ENCODE data around the gene CCDC86. TPM values are rescaled to one million over a fixed set of nuclear protein-coding genes. Genes with fewer than 3 reads are reported as not detected.
"Not testable (repeated sequence)": the region's sequence is repeated elsewhere in the genome, so short reads cannot be mapped to it uniquely, and the experiment has no call there.

The CCDC86 gene
- total RNA-seq, 1 donor from 2014 or later = 56.7 TPM

- intact Hi-C loops (cut with micrococcal nuclease) = no loop called here
- no peak overlapping the region for H3K4me3 Mint-ChIP-seq (ENCODE audit: low read depth)
Observed at GRCh38 chr11:60814112-60814511, 27.8 kb upstream of the CCDC86 start.

GRCh38 chr11:60816590-60817157 is 25.2 kb upstream of the CCDC86 start:
- intact Hi-C loops (cut with micrococcal nuclease) = no loop called here
- Mint-ChIP-seq H3K27ac (no peak overlapping the region), H3K27me3 (ENCODE audit: low read depth) (peaks cover 9% of the 10 kb centered on the region), H3K9me3 (peaks cover 14% of the 10 kb centered on the region), H3K4me1 (ENCODE audit: low read depth) (no peaks in the 10 kb centered on the region), H3K36me3 (ENCODE audit: low read depth) (no peaks in the 10 kb centered on the region), H3K4me3 (ENCODE audit: low read depth) (no peak overlapping the region)
- no peak for DNase-seq (ENCODE audit: low spot score)

More at GRCh38 chr11:60814112-60814511, 27.8 kb upstream of the CCDC86 start:
- no peak for DNase-seq (ENCODE audit: low spot score)
- peaks cover 8% of the 10 kb centered on the region for H3K27me3 Mint-ChIP-seq (ENCODE audit: low read depth)
- no peak overlapping the region for H3K27ac Mint-ChIP-seq
- H3K4me1 Mint-ChIP-seq (ENCODE audit: low read depth) = no peaks in the 10 kb centered on the region
- H3K36me3 Mint-ChIP-seq (ENCODE audit: low read depth) = no peaks in the 10 kb centered on the region
- H3K9me3 Mint-ChIP-seq = peaks cover 14% of the 10 kb centered on the region

GRCh38 chr11:60818057-60818456 is 23.9 kb upstream of the CCDC86 start:
- Mint-ChIP-seq H3K27ac (no peak overlapping the region), H3K27me3 (ENCODE audit: low read depth) (peaks cover 9% of the 10 kb centered on the region), H3K4me1 (ENCODE audit: low read depth) (no peaks in the 10 kb centered on the region), H3K9me3 (peaks cover 14% of the 10 kb centered on the region), H3K4me3 (ENCODE audit: low read depth) (no peak overlapping the region), H3K36me3 (ENCODE audit: low read depth) (no peaks in the 10 kb centered on the region)
- intact Hi-C loops (cut with micrococcal nuclease) = no loop called here
- no peak for DNase-seq (ENCODE audit: low spot score)

GRCh38 chr11:60821827-60822599 is 19.9 kb upstream of the CCDC86 start:
- H3K27ac Mint-ChIP-seq = no peak overlapping the region
- H3K27me3 Mint-ChIP-seq (ENCODE audit: low read depth) = peaks cover 12% of the 10 kb centered on the region
- no peaks in the 10 kb centered on the region for H3K4me1 Mint-ChIP-seq (ENCODE audit: low read depth)
- no peak for DNase-seq (ENCODE audit: low spot score)
- H3K36me3 Mint-ChIP-seq (ENCODE audit: low read depth) = no peaks in the 10 kb centered on the region
- H3K9me3 Mint-ChIP-seq = peaks cover 7% of the 10 kb centered on the region
- no peak overlapping the region for H3K4me3 Mint-ChIP-seq (ENCODE audit: low read depth)
- intact Hi-C loops (cut with micrococcal nuclease) = no loop called here

- H3K9me3 Mint-ChIP-seq; H3K36me3 Mint-ChIP-seq (ENCODE audit: low read depth); H3K4me3 Mint-ChIP-seq (ENCODE audit: low read depth); H3K27ac Mint-ChIP-seq; DNase-seq (ENCODE audit: low spot score); intact Hi-C loops (cut with micrococcal nuclease); H3K4me1 Mint-ChIP-seq (ENCODE audit: low read depth): not testable (repeated sequence)
- peaks cover 18% of the 10 kb centered on the region for H3K27me3 Mint-ChIP-seq (ENCODE audit: low read depth)
Observed at GRCh38 chr11:60823745-60824306, 18.1 kb upstream of the CCDC86 start.

- H3K4me1 Mint-ChIP-seq (ENCODE audit: low read depth) = no peaks in the 10 kb centered on the region
- no peak overlapping the region for H3K4me3 Mint-ChIP-seq (ENCODE audit: low read depth)
- peaks cover 18% of the 10 kb centered on the region for H3K27me3 Mint-ChIP-seq (ENCODE audit: low read depth)
- H3K9me3 Mint-ChIP-seq = no peaks in the 10 kb centered on the region
- no peak overlapping the region for H3K27ac Mint-ChIP-seq
- no peak for DNase-seq (ENCODE audit: low spot score)
- intact Hi-C loops (cut with micrococcal nuclease) = no loop called here
- no peaks in the 10 kb centered on the region for H3K36me3 Mint-ChIP-seq (ENCODE audit: low read depth)
Observed at GRCh38 chr11:60825118-60825517, 16.8 kb upstream of the CCDC86 start.

- no peaks in the 10 kb centered on the region for H3K4me1 Mint-ChIP-seq (ENCODE audit: low read depth)
Observed at GRCh38 chr11:60825790-60826189, 16.1 kb upstream of the CCDC86 start.

GRCh38 chr11:60830478-60831142 is 11.3 kb upstream of the CCDC86 start:
- no peaks in the 10 kb centered on the region for H3K36me3 Mint-ChIP-seq (ENCODE audit: low read depth)
- intact Hi-C loops (cut with micrococcal nuclease) = loop anchor here (1.0 to 5.0 kb wide), 4 partner anchors 42 to 356 kb away; no protein-coding TSS in a partner anchor
- no peak overlapping the region for H3K4me3 Mint-ChIP-seq (ENCODE audit: low read depth)
- H3K27me3 Mint-ChIP-seq (ENCODE audit: low read depth) = peaks cover 16% of the 10 kb centered on the region
- no peaks in the 10 kb centered on the region for H3K9me3 Mint-ChIP-seq
- peaks cover 37% of the 10 kb centered on the region for H3K4me1 Mint-ChIP-seq (ENCODE audit: low read depth)
- no peak for DNase-seq (ENCODE audit: low spot score)
- no peak overlapping the region for H3K27ac Mint-ChIP-seq

More at GRCh38 chr11:60825790-60826189, 16.1 kb upstream of the CCDC86 start:
- Mint-ChIP-seq H3K27ac (no peak overlapping the region), H3K36me3 (ENCODE audit: low read depth) (no peaks in the 10 kb centered on the region), H3K4me3 (ENCODE audit: low read depth) (no peak overlapping the region), H3K9me3 (no peaks in the 10 kb centered on the region), H3K27me3 (ENCODE audit: low read depth) (peaks cover 18% of the 10 kb centered on the region)
- no peak for DNase-seq (ENCODE audit: low spot score)
- intact Hi-C loops (cut with micrococcal nuclease) = no loop called here

- H3K9me3 Mint-ChIP-seq = no peaks in the 10 kb centered on the region
- peaks cover 16% of the 10 kb centered on the region for H3K27me3 Mint-ChIP-seq (ENCODE audit: low read depth)
- peak; percentile 69 for DNase-seq (ENCODE audit: low spot score)
- intact Hi-C loops (cut with micrococcal nuclease) = loop anchor here (1.0 to 5.0 kb wide), 4 partner anchors 41 to 356 kb away; no protein-coding TSS in a partner anchor
- H3K4me3 Mint-ChIP-seq (ENCODE audit: low read depth) = no peak overlapping the region
- no peak overlapping the region for H3K27ac Mint-ChIP-seq
- no peaks in the 10 kb centered on the region for H3K36me3 Mint-ChIP-seq (ENCODE audit: low read depth)
- peaks cover 42% of the 10 kb centered on the region for H3K4me1 Mint-ChIP-seq (ENCODE audit: low read depth)
Observed at GRCh38 chr11:60831143-60831500, 10.8 kb upstream of the CCDC86 start.

- H3K9me3 Mint-ChIP-seq = no peaks in the 10 kb centered on the region
- no peak overlapping the region for H3K27ac Mint-ChIP-seq
- no peak overlapping the region for H3K4me3 Mint-ChIP-seq (ENCODE audit: low read depth)
Observed at GRCh38 chr11:60831501-60832079, 10.3 kb upstream of the CCDC86 start.

GRCh38 chr11:60834742-60835533 is 7.0 kb upstream of the CCDC86 start:
- Mint-ChIP-seq H3K36me3 (ENCODE audit: low read depth) (no peaks in the 10 kb centered on the region), H3K27me3 (ENCODE audit: low read depth) (peaks cover 8% of the 10 kb centered on the region), H3K4me3 (ENCODE audit: low read depth) (no peak overlapping the region), H3K9me3 (no peaks in the 10 kb centered on the region), H3K27ac (no peak overlapping the region), H3K4me1 (ENCODE audit: low read depth) (peaks cover 64% of the 10 kb centered on the region)
- no peak for DNase-seq (ENCODE audit: low spot score)
- intact Hi-C loops (cut with micrococcal nuclease) = loop anchor here (5.0 kb wide), 1 partner anchor 37 kb away; no protein-coding TSS in a partner anchor

More at GRCh38 chr11:60831501-60832079, 10.3 kb upstream of the CCDC86 start:
- DNase-seq (ENCODE audit: low spot score) = no peak
- no peaks in the 10 kb centered on the region for H3K36me3 Mint-ChIP-seq (ENCODE audit: low read depth)
- intact Hi-C loops (cut with micrococcal nuclease) = loop anchor here (1.0 to 5.0 kb wide), 4 partner anchors 41 to 355 kb away; no protein-coding TSS in a partner anchor
- H3K27me3 Mint-ChIP-seq (ENCODE audit: low read depth) = peaks cover 16% of the 10 kb centered on the region
- peaks cover 44% of the 10 kb centered on the region for H3K4me1 Mint-ChIP-seq (ENCODE audit: low read depth)

- Mint-ChIP-seq H3K9me3 (no peaks in the 10 kb centered on the region), H3K4me3 (ENCODE audit: low read depth) (no peak overlapping the region), H3K27ac (no peak overlapping the region), H3K4me1 (ENCODE audit: low read depth) (peaks cover 64% of the 10 kb centered on the region), H3K27me3 (ENCODE audit: low read depth) (peaks cover 8% of the 10 kb centered on the region), H3K36me3 (ENCODE audit: low read depth) (no peaks in the 10 kb centered on the region)
- no peak for DNase-seq (ENCODE audit: low spot score)
- intact Hi-C loops (cut with micrococcal nuclease) = no loop called here
Observed at GRCh38 chr11:60835534-60835846, 6.4 kb upstream of the CCDC86 start.
